Mononuclear cell (primary cell): ENCODE measurements around the gene TBCD. TPM values are rescaled to one million over a fixed set of nuclear protein-coding genes. Genes with fewer than 3 reads are reported as not detected.
"Not testable (repeated sequence)": the region's sequence is repeated elsewhere in the genome, so short reads cannot be mapped to it uniquely, and the experiment has no call there.

Experiments used
- H3K27me3 ChIP-seq: 2 replicates; pipeline ENCODE4 v1.6.0; 2011; ENCODE audit warnings: low read length, control low read depth; ENCODE audit not compliant: insufficient read depth
- H3K4me1 ChIP-seq: 2 replicates; pipeline ENCODE4 v1.5.1; 2011; ENCODE audit warnings: mild to moderate bottlenecking, low read length, control low read depth; ENCODE audit not compliant: insufficient read depth
- H3K4me3 ChIP-seq: 2 replicates; pipeline ENCODE4 v1.5.1; 2011; ENCODE audit warnings: mild to moderate bottlenecking, low read length, moderate library complexity
- H3K9me3 ChIP-seq: 2 replicates; pipeline ENCODE4 v1.5.1; 2011; ENCODE audit warnings: low read depth, mild to moderate bottlenecking, control low read depth, low read length
- total RNA-seq: library from RNA; depleted of rRNA; stranded (reverse); fragments of >200 nt; gene quantifications from one replicate; pipeline ENCODE4 v1.2.3, GENCODE V29; 2012

TBCD gene
- total RNA-seq, 1 donor = 20.5 TPM

GRCh38 chr17:82774456-82774855 lies 22.6 kb downstream of the TBCD start:
- peaks cover 17% of the 10 kb centered on the region for H3K4me1 ChIP-seq
- H3K9me3 ChIP-seq, H3K27me3 ChIP-seq, H3K4me3 ChIP-seq: not testable (repeated sequence)

DNA sequence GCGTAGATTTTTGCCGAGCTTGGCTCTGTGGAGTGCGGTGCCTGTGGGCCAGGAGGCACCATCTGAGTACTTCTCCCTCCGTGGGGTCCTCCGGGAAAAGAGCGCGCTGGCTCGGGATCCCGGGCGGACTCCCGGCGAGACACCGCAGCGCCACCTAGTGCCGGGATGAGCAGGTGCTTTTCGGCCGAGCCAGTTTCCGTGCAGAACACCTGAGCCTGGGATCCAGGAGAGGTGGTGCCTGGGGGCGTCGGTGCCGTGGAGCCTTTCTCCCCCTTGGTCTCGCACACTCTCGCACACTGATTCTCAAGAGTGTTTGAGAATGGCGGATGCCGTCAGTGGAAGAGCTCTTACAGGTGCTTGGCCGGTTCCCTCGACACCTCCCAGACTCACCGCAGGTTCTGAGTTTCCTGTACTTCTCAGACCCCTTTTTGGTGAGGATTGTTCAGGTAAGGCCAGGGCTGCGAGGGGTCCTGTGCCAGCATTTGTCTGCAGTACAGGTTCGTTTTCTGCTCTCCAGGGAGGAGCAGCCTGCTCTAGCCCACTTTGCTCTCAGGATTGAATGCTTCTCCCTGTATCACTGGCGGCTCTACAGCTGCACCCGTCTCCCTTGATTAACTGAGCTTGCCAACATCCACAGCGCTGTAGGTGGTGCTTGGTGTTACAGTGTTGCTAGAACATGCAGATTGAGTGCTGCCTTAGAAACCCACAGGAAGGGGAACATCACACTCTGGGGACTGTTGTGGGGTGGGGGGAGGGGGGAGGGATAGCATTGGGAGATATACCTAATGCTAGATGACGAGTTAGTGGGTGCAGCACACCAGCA lies 23.3 kb downstream of the TBCD start:
- H3K4me1 ChIP-seq = peaks cover 17% of the 10 kb centered on the region
- no peaks in the 10 kb centered on the region for H3K27me3 ChIP-seq
- no peak overlapping the region for H3K4me3 ChIP-seq
- H3K9me3 ChIP-seq = no peaks in the 10 kb centered on the region

- peaks cover 17% of the 10 kb centered on the region for H3K4me1 ChIP-seq
- no peaks in the 10 kb centered on the region for H3K9me3 ChIP-seq
- no peaks in the 10 kb centered on the region for H3K27me3 ChIP-seq
- no peak overlapping the region for H3K4me3 ChIP-seq
Measured at GRCh38 chr17:82776454-82776853, 24.6 kb downstream of the TBCD start.

DNA sequence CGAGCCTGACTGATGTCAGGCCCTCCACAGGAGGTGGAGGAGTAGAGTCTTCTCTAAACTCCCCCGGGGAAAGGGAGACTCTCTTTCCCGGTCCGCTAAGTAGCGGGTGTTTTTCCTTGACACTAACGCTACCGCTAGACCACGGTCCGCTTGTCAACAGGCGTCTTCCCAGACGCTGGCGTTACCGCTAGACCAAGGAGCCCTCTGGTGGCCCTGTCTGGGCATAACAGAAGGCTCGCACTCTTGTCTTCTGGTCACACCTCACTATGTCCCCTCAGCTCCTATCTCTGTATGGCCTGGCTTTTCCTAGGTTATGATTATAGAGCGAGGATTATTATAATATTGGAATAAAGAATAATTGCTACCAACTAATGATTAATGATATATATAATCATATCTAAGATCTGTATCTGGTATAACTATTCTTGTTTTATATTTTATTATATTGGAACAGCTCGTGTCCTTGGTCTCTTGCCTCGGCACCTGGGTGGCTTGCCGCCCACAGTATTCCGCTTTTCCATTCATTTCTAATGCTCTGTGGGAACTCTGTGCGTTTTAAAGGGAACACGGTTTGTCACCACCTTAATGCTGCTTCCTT lies 26.0 kb downstream of the TBCD start:
- not testable (repeated sequence) for H3K4me3 ChIP-seq, H3K27me3 ChIP-seq, H3K9me3 ChIP-seq
- peaks cover 28% of the 10 kb centered on the region for H3K4me1 ChIP-seq

DNA sequence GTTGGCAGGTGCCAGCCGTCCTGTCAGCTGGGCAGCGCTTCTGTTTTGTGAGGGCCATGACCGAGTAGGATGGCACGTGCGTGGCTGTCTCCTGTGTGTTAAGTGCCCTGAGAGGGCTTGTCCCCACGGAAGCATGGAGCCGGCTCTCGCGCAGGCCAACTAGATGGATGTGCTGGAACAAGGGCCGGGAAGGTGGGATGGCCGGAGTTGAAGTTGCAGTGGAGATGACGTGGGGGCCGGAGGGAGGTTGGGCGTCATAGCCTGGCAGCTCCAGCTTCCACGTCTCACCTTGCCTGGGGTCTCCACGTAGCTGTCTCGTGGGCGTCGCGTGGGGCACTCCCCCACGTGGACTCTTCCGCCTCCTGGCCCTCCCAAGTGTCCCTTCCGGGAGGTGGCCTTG lies 27.7 kb downstream of the TBCD start:
- H3K4me1 ChIP-seq = peaks cover 28% of the 10 kb centered on the region
- no peaks in the 10 kb centered on the region for H3K27me3 ChIP-seq
- H3K4me3 ChIP-seq = no peak overlapping the region
- H3K9me3 ChIP-seq = no peaks in the 10 kb centered on the region

- Histone ChIP-seq H3K4me3 (no peak overlapping the region), H3K9me3 (no peaks in the 10 kb centered on the region), H3K4me1 (peaks cover 21% of the 10 kb centered on the region), H3K27me3 (no peaks in the 10 kb centered on the region)
Measured at GRCh38 chr17:82780195-82780594, 28.3 kb downstream of the TBCD start.

- H3K27me3 ChIP-seq = no peaks in the 10 kb centered on the region
- H3K4me1 ChIP-seq = peaks cover 14% of the 10 kb centered on the region
- no peak overlapping the region for H3K4me3 ChIP-seq
- H3K9me3 ChIP-seq = no peaks in the 10 kb centered on the region
Measured at GRCh38 chr17:82780971-82781893, 29.4 kb downstream of the TBCD start.

DNA sequence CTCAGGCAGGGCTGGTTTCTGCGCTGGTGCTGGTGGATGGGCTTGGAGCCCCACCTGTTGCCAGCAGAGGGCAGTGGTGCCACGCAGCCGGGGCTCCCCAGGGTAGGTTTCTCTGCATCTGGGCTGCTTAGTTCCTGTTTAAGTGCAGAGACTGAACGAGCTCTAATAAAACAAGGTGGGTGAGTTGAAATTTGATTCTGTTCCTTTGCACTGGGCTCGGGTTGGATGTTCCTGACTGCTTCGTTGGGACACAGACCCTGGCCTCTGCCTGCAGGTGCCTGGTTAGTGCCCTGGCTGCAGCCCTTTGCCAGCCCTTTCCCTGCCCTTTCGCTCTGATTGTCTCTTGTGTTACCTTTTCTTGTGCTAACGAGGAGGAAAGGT lies 30.0 kb downstream of the TBCD start:
- Histone ChIP-seq H3K9me3 (no peaks in the 10 kb centered on the region), H3K4me1 (peaks cover 11% of the 10 kb centered on the region), H3K27me3 (no peaks in the 10 kb centered on the region), H3K4me3 (no peak overlapping the region)

DNA sequence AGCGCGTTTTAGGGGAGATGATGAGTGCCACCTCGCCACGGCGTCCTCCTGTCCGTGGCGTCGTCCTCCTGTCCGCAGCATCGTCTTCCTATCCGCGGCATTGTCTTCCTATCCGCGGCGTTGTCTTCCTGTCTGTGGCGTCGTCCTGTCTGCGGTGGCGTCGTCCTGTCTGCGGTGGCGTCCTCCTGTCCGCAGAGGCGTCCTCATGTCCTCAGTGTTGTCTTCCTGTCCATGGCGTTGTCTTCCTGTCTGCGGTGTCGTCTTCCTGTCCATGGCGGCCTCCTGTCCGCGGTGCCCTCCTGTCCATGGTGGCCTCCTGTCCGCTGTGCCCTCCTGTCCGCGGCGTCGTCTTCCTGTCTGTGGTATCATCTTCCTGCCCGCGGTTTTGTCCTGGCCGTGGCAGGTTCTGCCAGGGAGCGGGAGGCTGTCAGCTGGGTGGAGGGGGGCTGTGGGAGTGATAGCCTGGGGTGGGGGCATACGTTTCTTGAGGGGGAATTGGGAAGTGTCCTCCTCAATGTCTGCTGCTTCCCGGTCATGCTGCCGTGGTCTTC lies 30.9 kb downstream of the TBCD start:
- no peaks in the 10 kb centered on the region for H3K27me3 ChIP-seq
- no peak overlapping the region for H3K4me3 ChIP-seq
- H3K4me1 ChIP-seq = peaks cover 11% of the 10 kb centered on the region
- H3K9me3 ChIP-seq = no peaks in the 10 kb centered on the region

DNA sequence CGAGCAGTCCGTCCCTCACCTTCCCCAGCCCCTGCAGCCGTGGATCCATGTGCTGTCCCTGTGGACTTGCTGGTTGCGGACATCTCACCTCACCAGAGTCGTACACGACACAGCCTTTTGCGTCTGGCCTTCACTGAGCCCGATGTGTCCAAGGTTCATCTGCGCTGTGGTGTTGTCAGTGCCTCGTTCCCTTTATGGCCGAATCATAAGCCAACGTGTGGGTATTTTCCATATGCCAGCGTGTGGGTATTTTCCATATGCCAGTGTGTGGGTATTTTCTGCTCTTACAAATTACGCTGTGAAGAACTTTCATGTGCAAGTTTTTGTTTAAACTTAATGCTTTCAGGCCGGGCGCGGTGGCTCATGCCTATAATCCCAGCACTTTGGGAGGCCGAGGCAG lies 31.6 kb downstream of the TBCD start:
- Histone ChIP-seq H3K27me3 (no peaks in the 10 kb centered on the region), H3K9me3 (no peaks in the 10 kb centered on the region), H3K4me1 (peaks cover 11% of the 10 kb centered on the region), H3K4me3 (no peak overlapping the region)

DNA sequence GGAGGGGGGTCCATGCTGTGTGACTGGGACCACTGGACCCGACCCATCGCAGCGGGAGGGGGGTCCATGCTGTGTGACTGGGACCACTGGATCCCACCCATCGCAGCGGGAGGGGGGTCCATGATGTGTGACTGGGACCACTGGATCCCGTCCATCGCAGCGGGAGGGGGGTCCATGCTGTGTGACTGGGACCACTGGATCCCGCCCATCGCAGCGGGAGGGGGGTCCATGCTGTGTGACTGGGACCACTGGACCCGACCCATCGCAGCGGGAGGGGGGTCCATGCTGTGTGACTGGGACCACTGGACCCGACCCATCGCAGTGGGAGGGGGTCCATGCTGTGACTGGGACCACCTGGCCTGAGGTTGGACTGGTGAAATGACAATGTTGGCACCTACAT lies 33.7 kb downstream of the TBCD start:
- H3K4me1 ChIP-seq = peaks cover 11% of the 10 kb centered on the region
- H3K4me3 ChIP-seq, H3K27me3 ChIP-seq, H3K9me3 ChIP-seq: not testable (repeated sequence)

DNA sequence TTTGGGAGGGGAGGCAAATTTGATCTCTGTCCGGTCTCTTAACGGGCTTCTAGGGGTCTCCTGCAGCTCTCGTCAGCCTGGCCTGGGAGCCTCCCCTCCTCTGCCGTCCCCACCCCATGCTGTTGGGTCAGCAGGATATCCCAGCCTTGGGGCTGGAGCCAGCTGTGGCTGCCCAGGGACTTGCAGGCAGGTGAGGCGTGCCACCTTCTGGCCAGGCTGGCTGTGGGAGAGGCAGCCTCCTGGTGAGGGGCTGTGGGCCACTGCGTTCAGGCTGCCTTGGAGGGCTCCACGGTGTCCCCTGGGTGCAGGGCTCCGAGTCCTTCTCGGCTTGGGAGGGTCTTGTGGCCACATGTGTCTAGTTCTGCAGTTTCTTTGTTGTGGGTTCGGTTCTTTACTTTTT lies 34.6 kb downstream of the TBCD start:
- Histone ChIP-seq H3K27me3 (no peaks in the 10 kb centered on the region), H3K4me3 (no peak overlapping the region), H3K9me3 (no peaks in the 10 kb centered on the region), H3K4me1 (peaks cover 11% of the 10 kb centered on the region)

DNA sequence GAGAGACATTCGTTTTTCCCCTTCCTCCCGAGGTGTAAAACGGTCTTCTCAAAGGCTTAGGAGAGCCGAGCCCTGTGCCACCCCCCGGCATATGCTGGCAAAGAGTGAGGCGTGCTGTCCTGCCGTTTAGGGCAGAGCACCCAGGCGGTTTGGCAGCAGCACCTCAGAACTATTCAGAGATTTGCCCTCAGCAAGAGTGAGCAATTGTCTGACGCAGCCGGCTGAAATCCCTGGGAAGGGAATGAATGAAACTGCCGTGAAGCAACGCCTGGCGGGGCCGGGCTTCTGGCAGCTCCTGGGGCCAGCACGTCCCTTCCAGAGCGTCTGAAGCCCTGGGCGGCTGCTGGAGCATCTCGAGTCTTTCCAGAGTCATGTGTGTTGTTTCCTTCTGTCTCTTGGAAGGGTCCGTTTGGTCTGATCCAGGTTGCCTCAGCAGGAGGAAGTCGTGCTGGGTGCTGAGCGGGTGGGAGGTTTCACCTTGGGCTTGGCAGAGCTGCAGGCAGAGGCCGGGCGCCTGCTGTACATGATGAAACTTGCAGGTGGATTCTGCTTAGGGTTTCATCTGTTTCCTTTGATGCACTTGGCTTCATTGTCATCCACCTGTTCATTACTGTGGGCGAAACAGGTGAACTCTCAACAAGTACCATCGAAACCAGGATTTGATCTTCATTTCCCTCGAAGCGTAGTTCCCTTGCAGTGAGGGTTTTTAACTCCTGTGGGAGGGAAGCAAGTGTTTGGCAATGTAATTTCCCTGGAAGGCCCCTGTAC lies 35.4 kb downstream of the TBCD start:
- H3K9me3 ChIP-seq = no peaks in the 10 kb centered on the region
- peaks cover 6% of the 10 kb centered on the region for H3K4me1 ChIP-seq
- no peak overlapping the region for H3K4me3 ChIP-seq
- no peaks in the 10 kb centered on the region for H3K27me3 ChIP-seq

GRCh38 chr17:82788206-82789001 lies 36.5 kb downstream of the TBCD start:
- H3K27me3 ChIP-seq = no peaks in the 10 kb centered on the region
- H3K4me3 ChIP-seq = no peak overlapping the region
- H3K9me3 ChIP-seq = no peaks in the 10 kb centered on the region
- no peaks in the 10 kb centered on the region for H3K4me1 ChIP-seq
